RPMI8226 (cell line): ENCODE measurements around the gene IGLON5.

Experiments used
- DNase-seq: peaks from one replicate; pipeline ENCODE4 v3.0.0-alpha.2; 2015

The IGLON5 gene

DNA sequence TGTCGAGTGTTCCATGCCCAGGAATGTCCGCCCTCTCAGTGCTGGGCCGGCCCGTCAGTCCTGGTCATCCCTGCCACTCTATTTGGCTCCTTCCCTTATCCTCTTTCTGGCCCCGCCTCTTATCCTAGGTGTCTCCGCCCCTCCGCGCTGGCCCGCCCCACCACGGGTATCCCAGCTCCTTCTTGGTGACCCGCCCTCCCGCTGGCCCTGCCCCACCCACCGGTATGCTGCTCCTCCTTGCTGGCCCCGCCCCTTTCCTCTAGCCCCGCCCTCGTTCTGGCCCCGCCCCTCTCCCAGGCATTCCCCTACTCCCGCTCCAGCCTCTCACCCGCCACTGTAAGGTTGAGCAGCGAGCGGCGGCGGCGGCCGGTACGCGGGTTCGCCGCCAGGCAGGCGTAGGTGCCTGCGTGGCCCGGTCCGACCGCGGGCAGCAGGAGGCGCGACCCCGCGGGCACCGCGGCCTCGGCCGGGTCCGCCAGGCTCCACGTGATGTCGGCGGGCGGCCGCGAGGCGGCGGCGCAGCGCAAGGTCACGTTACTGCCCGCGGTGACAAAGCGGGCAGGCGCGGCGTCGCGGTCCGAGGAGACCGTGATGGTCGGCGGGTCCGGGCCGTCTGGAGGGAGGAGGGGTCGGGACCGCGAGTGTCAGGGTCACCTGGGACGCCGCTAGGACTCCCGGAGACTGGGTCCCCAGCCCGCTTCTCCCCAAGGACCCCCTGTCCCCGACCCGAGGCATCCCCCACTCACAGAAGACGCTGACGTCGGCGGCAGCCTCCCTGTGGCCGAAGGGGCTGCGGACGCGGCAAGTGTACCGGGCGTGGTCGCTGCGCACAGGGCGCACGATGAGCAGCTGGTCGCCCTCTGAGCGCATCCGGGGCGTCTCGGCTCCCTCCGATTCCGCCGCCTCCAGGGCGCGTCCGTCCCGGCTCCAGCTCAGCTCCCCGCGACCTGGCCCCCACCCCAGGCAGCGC is 28.5 kb downstream of the IGLON5 start:
- peak; percentile 96 for DNase-seq

DNA sequence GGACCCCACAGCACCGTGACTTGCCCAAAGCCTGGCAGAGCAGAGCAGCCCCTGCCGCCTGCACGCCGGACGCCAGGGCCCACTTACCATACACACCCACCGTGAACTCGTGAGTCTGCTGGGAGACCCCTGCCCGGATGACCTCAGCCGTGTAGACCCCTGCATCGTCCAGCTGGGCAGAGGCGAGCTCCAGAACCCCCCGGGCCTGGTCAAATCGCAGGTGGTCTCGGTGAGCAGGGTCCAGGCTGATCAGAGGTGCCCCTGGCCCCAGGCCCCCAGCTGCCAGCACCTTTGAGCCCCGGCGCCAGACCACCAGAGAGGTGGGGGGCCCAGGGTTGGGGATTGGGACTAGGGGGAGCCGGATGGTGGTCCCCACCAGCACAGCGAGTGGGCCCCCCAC is 29.6 kb downstream of the IGLON5 start:
- DNase-seq: no peak

GRCh38 chr19:51341976-51342580 is 30.6 kb downstream of the IGLON5 start, which contains the start of gene VSIG10L:
TSS of gene VSIG10L (minus strand) at chr19:51342139. CDS start at chr19:51342124, 15 bp downstream.
- DNase-seq: no peak

GRCh38 chr19:51342631-51343569 is 31.5 kb downstream of the IGLON5 start:
- no peak for DNase-seq

DNA sequence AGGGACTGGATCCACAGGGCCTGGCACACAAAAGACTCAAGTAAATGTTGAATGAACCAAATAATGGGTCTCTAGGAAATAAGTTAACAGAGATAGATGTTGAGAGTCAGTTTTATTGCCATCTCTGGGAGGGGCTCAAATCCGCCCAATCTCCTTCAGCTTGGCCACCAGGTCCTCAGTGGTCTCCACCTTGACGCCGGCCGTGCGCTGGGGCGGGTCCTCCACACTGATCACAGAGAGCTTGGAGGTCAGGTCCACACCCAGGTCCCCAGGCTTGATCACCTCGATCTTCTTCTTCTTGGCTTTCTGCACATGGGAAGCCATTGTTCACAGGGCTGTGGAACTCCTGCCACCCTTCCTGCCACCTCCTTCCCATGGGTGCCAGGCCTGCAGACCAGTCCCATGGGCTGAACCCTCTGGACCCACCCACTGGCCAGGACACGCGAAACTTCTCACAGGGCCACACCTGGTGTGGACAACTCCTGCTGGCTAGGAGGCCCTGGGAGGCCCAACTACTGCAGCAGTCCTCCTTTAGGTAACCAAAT is 33.7 kb downstream of the IGLON5 start:
- no peak for DNase-seq

DNA sequence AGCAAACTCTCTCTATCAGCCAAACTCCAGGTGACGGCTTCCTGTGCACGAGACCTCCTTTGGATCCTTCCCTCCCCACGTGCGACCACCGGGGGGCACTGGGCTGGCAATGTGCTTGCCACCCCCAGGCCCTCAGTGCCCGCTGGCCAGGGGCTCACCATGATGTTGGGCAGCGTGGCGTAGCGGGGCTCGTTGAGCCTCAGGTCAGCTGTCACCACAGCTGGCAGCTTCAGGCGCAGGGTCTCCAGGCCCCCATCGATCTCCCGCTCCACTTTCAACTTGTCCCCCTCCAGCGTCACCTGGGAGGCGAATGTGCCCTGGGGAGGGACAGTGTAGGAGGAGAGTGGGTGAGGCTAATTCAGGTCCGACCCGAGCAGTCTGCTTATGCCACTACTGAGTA is 35.3 kb downstream of the IGLON5 start:
- DNase-seq: no peak

DNA sequence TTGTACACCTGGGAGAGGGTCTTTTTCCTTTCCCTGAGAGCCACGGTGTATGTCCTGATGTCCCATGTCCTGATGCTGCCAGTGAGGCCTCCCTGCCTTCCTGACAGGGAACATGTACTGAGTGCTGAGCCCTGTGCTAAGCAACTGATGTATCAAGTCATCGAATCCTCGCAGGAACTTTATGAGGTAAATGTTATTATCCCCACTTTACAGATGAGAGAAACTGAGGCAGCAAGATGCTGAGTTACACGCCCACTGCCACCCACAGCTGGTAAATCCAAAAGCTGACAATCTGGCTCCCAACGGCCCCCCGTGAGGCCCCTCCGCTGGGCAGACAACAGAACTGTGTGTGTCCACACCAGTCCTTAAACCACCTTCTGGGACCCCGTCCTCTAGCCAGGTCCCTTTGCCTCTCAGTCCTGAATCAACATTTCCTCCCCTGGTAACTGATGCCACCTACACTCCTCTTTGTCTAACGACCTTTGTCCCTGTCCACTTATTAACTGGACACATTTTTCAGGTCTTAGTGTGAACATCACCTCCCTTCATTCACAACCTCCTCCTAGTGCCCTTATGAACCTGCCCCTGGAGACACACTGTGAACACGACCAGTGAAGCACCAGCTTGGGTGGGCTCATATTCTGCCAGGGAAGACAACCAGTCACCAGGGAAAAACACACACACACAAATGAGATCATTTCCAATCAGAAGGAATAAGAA is 35.9 kb downstream of the IGLON5 start:
- DNase-seq: no peak

DNA sequence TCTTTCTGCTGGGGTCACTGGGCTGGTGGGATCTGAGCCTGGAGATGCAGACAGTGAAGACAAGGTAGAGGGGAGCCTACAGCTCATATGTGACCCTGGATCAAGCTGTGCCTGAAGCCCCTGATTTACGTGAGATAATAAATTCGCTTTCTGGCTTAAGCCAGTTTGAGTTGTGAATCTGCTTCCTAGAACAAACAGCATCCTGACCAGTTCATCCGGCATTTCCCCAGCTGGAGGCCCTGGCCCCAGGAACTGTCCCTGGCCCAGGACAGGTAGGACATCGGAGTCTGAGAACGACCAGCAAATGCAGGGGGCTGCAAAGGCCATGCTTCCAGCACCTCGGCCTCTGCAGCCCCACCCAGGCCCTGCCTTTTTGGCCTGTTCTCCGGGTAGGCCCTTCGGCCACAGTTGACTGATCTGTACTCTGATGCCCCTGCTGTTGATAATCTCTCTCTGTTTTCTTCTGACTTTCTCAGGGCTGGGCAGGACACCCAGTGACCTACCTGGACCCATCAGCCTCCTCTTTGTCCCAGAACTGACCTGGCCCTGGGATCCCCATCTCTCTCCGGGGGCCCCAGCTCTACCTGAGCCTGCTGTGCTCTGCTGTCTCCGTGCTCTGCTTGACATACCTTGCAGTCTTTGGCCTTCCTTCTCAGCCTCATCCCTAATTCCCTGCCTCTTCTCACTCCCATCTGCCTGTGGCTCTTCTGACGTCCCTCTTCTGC is 40.0 kb downstream of the IGLON5 start:
- no peak for DNase-seq

GRCh38 chr19:51352783-51353360 is 41.4 kb downstream of the IGLON5 start:
- DNase-seq: no peak

GRCh38 chr19:51354103-51354741 is 42.8 kb downstream of the IGLON5 start:
- DNase-seq: no peak

- no peak for DNase-seq
These were observed 43.3 kb downstream of the IGLON5 start for GRCh38 chr19:51354742-51355148.

DNA sequence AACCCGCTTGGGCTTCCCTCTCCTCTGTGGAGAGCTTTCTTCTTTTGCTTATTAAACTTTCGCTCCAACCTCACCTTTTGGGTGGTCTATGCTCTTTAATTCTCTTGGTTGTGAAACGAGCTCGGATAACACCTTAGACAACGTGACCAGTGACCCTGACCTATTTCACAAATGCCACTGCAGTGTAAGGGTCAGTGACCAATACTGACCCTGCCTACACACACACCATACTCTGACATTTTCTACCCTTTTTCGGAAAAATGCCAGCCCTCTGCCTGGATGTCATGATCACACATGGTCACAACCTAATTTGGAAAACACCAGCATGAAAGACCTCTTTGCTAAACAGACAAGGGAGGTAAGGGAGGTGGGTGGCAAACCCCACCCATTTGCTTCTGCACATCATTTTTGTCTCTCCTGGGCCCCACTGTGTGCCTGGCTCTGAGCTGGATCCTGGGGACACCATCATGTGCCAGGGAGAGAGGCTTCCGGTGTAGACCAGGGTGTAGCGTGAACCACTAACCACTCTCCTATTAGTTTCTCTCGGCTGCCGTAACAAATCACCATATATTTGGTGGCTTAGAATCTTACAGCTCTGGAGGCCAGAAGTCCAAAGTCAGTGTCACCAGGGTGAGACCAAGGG is 44.8 kb downstream of the IGLON5 start:
- DNase-seq: no peak

DNA sequence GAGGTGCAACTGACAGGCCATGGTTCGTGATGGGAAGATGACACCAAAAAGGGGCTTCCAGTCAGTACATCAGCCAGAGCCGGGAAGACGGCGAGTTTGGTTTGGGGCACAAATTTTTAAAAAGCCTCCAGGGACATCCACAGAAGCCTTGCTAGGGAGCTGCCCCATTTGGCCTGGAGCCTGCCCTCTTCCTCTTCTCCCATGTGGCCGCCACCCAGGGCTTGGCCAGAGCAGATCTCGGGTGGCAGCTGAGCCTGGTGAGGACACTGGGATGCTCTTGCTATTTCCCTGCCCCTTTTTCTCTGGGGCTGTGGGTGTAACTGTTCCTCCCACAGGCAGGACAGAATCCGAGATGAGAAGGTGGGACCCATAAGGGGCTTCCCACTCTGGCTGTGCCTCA is 46.5 kb downstream of the IGLON5 start:
- no peak for DNase-seq

GRCh38 chr19:51359294-51359693 is 47.9 kb downstream of the IGLON5 start:
- DNase-seq: no peak

- no peak for DNase-seq
These were observed 49.8 kb downstream of the IGLON5 start for GRCh38 chr19:51361239-51361638.

DNA sequence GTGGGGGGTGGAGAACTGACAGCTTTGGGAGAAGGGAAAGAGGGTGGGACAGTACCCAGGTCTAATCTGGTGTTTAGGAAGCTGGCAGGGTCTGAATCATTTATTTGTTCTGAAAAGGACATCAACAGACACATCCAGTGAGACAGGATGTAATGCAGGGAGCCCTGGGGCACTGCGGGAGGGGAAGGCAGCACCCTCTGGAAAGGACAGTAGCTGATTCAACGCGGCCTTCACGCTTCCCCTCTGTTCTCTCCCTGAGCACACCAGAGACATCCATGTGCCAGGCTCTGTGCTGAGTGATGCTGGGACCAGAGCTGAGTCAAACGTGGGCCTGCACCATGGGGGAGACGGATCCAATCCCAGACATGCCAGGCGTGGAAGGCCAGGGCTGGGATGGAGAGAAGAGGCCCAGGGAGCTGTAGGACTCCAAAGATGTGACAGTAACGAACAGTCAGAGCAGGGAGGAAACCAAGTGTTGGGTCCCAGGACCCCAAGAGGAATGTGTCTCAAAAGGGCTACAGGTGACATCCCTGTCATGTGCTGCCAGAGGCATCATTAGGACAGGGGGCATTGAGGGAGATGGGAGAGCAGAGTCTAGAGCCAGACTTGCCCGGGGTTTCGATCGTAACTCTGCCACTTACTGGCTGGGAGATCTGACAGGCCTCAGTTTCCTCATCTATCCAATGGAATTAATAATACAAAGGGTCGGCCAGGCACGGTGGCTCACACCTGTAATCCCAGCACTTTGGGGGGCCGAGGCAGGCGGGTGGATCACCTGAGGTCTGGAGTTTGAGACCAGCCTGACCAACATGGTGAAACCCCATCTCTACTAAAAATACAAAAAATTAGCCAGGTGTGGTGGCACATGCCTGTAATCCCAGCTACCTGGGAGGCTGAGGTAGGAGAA is 53.0 kb downstream of the IGLON5 start:
- DNase-seq: no peak

DNA sequence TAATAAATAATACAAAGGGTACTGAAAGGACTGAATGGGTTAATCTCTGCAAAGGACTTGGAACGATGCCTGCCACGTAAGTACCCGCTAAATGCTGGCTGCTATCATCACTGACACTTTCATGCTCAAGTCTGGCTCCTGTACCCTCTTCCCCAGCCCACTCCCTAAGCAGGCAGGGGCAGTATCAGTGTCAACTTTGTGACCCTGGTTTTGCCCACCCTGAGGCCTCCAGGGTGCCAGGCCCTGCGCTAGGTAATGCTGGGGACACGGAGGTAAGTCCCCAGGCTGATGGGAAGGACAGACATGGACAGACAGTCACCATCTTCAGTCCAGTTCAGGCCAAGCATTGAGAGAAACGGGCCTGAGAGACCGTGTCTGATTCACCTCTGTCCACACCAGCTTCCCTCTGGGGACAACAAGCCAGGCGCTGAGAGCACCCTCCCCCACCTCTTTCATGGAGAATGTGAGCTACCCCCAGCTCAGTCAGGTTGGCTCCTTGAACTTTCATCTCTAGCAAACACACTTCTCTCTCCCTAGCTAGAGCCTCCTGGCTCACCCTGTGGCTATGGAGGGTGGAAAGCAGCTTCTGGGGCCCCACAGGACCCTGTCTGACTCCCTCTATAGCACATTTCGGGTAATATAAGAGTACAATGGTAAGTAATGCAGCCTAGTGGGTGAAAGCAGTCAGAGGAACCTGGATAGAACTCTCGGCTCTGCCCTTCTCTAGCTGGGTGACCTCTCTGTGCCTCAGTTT is 53.9 kb downstream of the IGLON5 start:
- DNase-seq: peak; percentile 51

DNA sequence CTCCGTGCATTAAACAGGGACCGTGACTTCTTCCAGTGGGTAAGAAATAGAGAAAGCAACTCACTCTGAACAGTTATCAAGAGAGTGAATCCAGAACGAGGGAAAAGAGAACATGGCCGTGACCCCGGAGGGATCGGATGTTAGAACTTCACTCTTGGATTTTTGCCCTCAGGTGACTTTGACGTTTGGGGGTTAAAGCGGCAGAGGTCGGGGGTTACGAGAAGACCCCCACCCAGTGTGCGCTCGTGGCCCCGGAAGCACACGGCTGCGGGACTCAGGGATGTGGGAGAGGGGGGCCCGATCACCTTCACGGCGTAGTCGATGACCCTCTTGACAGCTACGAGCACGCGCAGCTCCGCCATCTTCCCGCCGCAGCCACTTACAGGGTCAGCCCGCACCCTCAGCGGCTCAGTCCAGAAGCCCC is 54.5 kb downstream of the IGLON5 start, which contains the start of gene ETFB:
Gene ETFB (minus strand): TSS at position 424 of the 424 bp plus-strand sequence. CDS start 62 bp downstream, at position 362.
- no peak for DNase-seq
